ENCODE data around the gene UTP20.

GRCh38 chr12:101351682-101352081 is 71.8 kb downstream of the UTP20 start:
- TF ChIP-seq CTCF (IDR thresholded peaks at IDR 0.05) (no peak), ZFX (IDR thresholded peaks at IDR 0.05; ENCODE audit: borderline replicate concordance) (no peak)
